NB4 (cell line): ENCODE results near the gene DNMT1.
A peak's percentile ranks its signal among the peaks of the same experiment; 100 is the strongest.
"Not testable (repeated sequence)": the region's sequence is repeated elsewhere in the genome, so short reads cannot be mapped to it uniquely, and the experiment has no call there.

Experiments
- DNase-seq: peaks from one replicate; pipeline ENCODE4 v3.0.0; 2010; ENCODE audit warnings: low read depth
- H3K4me3 ChIP-seq: one replicate; pipeline ENCODE4 v1.5.1; 2011; ENCODE audit warnings: mild to moderate bottlenecking, low read depth, low read length, moderate library complexity
- MYC ChIP-seq: IDR thresholded peaks from 2 replicates; pipeline ENCODE4 v1.6.1; 2011; ENCODE audit warnings: low read depth, low read length
- POLR2A ChIP-seq: IDR thresholded peaks from 2 replicates; pipeline ENCODE4 v1.6.1; 2011; ENCODE audit warnings: mild to moderate bottlenecking; ENCODE audit not compliant: insufficient read length; ENCODE audit errors: extremely low read depth
- TF ChIP-seq, protein P1 (sequence below): IDR thresholded peaks from 2 replicates; pipeline ENCODE4 v1.6.1; 2011; ENCODE audit warnings: low read depth, low read length
- TF ChIP-seq, protein P2 (sequence below): IDR thresholded peaks from one replicate; pipeline ENCODE4 v1.5.1; 2012; ENCODE audit warnings: low read depth, low read length

DNMT1 gene

DNA sequence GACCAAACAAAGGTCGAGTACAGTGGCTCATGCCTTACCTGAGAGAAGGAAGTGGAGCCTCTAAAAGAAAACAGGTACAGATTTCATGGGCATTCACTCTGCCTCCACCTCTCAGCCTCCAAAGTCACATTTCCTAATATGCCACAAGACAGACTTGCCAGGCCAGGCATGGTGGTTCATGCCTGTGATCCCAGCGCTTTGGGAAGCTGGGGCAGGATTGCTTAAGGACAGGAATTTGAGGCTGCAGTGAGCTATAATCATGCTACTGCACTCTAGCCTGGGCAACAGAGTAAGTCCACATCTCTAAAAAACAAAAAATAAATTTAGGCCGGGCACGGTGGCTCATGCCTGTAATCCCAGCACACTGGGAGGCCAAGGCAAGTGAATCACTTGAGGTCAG is 10.9 kb upstream of the DNMT1 start:
- DNase-seq: no peak
- TF ChIP-seq, protein P1, sequence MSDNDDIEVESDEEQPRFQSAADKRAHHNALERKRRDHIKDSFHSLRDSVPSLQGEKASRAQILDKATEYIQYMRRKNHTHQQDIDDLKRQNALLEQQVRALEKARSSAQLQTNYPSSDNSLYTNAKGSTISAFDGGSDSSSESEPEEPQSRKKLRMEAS: no peak
- TF ChIP-seq MYC (no peak), POLR2A (no peak)
- TF ChIP-seq, protein P2, sequence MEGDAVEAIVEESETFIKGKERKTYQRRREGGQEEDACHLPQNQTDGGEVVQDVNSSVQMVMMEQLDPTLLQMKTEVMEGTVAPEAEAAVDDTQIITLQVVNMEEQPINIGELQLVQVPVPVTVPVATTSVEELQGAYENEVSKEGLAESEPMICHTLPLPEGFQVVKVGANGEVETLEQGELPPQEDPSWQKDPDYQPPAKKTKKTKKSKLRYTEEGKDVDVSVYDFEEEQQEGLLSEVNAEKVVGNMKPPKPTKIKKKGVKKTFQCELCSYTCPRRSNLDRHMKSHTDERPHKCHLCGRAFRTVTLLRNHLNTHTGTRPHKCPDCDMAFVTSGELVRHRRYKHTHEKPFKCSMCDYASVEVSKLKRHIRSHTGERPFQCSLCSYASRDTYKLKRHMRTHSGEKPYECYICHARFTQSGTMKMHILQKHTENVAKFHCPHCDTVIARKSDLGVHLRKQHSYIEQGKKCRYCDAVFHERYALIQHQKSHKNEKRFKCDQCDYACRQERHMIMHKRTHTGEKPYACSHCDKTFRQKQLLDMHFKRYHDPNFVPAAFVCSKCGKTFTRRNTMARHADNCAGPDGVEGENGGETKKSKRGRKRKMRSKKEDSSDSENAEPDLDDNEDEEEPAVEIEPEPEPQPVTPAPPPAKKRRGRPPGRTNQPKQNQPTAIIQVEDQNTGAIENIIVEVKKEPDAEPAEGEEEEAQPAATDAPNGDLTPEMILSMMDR: no peak

DNA sequence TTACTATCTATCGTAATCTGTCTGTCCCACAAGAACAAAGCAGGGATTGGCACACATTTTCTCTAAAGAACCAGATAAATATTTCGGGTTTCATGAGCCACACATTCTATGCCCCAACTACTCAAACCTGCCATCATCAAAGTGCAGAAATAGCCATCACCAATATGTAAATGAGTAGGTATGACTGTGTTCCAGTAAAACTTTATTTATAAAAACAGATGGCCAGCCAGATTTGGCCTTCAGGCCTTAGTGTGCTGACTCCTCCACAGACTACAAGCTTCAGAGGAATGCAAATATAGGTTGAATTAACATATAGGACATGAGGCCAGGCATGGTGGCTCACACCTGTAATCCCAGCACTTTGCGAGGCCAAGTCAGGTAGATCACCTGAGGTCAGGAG is 8.9 kb upstream of the DNMT1 start:
- no peak for TF ChIP-seq POLR2A
- TF ChIP-seq, protein P2: no peak
- TF ChIP-seq MYC: no peak
- TF ChIP-seq, protein P1: no peak
- no peak overlapping the region for H3K4me3 ChIP-seq
- no peak for DNase-seq

More for the DNA sequence above, 10.9 kb upstream of the DNMT1 start:
- no peak overlapping the region for H3K4me3 ChIP-seq

DNA sequence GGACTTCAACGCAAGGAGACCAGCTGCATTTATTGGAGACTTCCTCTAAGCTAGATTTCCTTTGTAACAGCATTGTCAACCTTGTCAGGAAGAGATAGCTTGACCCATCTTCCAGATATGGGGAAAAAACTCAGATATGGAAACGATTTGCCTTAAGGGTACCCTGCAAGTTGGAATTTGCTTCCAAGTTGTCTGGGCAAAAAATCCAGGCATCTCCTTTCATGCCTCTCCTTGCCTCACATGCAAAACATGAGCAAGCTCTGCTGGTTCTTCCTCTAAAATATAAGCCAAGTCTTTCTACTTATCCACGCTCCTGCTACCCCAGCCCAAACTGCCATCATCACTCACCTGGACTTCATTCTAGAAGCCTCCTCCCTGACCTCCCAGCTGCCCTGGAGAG is 6.4 kb upstream of the DNMT1 start:
- H3K4me3 ChIP-seq: no peak overlapping the region
- no peak for DNase-seq
- TF ChIP-seq MYC: no peak
- TF ChIP-seq POLR2A: no peak
- TF ChIP-seq, protein P1: no peak
- TF ChIP-seq, protein P2: no peak

DNA sequence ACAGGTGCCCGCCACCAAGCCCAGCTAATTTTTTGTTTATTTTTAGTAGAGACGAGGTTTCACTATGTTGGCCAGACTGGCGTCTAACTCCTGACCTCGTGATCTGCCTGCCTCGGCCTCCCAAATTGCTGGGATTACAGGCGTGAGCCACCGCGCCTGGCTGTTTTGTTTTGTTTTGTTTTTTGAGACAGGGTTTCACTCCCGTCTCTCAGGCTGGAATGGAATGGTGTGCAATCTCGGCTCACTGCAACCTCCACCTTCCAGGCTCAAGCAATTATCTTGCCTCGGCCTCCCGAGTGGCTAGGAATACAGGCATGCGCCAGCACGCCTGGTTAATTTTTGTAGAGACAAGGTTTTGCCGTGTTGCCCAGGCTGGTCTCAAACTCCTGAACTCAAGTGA is 5.3 kb upstream of the DNMT1 start:
- not testable (repeated sequence) for H3K4me3 ChIP-seq, DNase-seq

DNA sequence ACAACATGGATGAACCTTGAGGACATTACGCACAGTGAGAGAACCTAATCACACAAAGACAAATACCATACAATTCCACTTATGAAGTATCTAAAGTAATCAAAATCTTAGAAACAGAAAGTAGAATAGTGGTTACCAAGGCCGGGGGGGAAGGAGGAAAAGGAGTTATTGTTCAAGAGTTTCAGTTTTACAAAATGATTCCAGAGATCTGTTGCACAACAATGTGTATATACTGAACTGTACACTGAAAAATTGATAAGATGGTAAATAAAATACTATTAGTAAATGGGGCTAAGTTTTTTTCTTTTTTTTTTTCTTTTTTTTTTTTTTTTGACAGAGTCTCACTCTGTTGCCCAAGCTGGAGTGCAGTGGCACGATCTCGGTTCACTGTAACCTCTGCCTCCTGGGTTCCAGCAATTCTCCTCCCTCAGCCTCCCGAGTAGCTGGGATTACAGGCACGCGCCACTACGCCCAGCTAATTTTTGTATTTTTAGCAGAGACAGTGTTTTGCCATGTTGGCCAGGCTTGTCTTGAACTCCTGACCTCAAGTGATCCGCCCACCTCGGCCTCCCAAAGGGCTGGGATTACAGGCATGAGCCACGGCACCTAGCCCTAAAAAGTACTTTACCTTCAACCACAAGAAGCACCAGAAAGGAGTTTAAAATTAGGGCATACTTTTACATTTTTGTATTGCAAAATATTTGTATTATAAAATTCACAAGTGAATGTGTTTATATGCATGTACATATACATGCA is 4.3 kb upstream of the DNMT1 start:
- peak; percentile 63 for DNase-seq
- H3K4me3 ChIP-seq: not testable (repeated sequence)

DNA sequence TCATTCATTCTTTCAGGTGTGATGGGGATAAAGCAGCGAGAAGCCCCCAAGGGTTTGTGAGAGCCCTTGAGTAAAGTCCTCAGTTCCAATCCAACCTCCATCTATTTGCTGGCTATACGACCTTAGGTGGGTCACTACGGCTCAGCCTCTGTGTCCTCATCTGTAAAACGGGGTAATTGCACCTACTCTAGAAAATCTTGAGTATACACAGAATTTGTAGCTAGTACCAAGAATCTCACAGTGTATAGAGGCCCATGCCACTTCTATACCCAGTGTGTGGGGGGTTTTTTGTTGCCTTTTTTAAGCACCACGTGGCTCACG is 406 bp upstream of the DNMT1 start:
- TF ChIP-seq, protein P1: no peak; the same call in 1 of the 2 replicates
- TF ChIP-seq MYC (no peak), POLR2A (peak; percentile 12)
- no peak for DNase-seq
- peak overlapping the region; percentile 88 for H3K4me3 ChIP-seq

DNA sequence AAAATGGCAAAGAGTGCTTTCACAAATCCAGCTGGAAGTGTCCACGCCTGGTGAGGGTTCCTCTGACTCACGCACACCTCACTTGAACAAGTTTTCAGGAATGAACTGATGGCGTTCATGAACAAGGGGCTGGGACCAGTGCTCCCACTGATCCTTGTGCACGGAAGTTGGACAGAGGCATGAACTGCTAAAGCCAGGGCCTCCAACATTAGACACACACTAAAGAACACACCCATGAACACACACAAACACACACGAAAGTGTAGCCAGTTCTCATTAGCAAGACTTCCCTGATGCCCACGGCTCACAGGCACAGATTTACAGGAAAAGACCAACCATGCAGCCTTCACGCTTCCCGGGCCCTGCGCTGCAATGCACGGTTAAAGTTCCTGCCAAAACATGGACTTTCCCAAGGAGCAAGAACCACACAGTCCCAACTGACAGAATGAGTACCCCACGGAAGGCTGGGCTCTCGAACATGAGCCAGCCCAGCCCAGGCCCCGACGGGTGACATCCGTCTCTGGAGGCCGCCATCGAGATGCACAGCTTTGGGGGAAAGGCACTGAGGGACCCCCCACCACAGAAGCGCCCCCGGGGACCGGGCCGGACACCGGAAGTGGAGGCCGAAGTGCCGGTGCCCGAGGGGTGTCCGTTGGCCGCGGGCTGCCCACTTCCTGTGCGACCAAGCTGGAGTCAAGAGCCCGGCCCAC is 808 bp downstream of the DNMT1 start:
- H3K4me3 ChIP-seq: peak overlapping the region; percentile 88
- peak; percentile 64 for DNase-seq
- TF ChIP-seq MYC (no peak), POLR2A (no peak)
- TF ChIP-seq, protein P2: no peak
- TF ChIP-seq, protein P1: no peak; the same call in 1 of the 2 replicates
